LNCAP (cell line): ENCODE results near the gene LRCH4.

Experiments used
- CTCF ChIP-seq: fragments of 450-650 bp; IDR thresholded peaks from 2 replicates; pipeline ENCODE4 v1.5.1; 2017; ENCODE audit warnings: mild to moderate bottlenecking

LRCH4 gene

GRCh38 chr7:100604028-100604975, 18.4 kb upstream of the LRCH4 start:
- TF ChIP-seq CTCF, result peak; percentile 54

DNA sequence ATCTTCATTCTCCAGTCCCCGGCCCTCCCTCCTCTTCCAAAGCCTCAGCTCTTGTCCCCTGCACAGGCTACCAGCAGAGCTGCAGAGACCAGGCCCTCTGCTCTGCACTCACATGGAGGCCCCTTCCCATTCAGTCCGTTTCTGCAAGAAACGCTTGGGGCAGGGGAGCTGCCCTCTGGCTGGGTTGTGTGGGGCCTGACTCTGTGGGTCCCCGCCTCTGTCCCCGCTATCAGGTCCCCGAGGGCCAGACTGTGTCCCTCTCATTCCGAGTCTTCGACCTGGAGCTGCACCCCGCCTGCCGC, 17.7 kb upstream of the LRCH4 start:
- no peak for TF ChIP-seq CTCF

- TF ChIP-seq CTCF, result no peak
Measured at GRCh38 chr7:100602889-100603725, 17.2 kb upstream of the LRCH4 start.

DNA sequence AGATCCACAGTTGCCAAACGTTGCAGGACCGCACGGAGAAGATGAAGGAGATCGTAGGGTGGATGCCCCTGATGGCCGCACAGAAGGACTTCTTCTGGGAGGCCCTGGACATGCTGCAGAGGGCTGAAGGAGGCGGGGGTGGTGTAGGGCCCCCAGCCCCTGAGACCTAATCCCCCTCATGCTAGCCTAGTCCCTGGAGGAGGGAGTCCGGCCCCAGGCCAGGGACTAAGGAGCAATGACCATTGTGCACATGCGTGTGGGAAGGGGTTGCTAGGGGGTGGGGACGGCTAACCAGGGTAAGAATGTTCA, 14.8 kb upstream of the LRCH4 start:
- no peak for TF ChIP-seq CTCF

- no peak for TF ChIP-seq CTCF
Measured at GRCh38 chr7:100599911-100600729, 14.2 kb upstream of the LRCH4 start.

DNA sequence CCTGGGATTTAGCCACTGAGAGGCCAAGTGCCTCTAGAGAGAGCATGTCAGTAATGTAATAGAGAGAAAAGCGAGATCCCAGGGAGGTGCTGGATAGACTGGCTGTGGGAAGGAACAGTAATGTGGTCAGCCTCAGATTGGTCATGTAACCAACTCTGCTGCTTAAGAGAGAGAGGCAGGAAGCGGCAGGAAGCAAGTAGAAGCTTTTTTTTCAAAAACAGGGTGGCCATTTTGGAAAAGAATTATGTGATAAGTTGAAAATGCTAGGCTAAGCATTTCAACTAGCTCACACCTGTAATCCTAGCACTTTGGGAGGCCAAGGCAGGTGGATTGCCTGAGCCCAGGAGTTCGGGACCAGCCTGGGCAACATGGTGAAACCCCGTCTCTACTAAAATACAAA, 12.5 kb upstream of the LRCH4 start:
- no peak for TF ChIP-seq CTCF

DNA sequence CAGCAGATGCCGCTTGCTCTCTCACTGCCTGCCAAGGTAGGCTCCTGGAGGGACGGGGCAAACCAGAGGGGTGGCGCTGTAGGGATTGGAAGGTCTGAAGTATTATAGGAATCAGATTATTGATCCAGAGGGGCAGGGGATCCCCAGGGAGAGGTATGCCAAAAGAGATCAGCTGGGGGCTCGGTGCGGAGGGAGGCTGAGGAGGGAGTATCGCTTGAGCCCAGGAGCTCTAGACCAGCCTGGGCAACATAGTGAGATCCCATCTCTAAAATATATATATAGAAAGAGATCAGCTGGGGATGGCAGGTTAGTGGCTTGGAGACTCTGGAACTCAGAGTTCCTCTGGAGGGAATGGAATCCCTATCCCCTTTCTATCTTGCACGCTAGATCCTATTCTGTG, 9.3 kb upstream of the LRCH4 start:
- no peak for TF ChIP-seq CTCF
